H9 (cell line): Measurements from ENCODE around the gene ANKRD36. TPM values are rescaled to one million over a fixed set of nuclear protein-coding genes. Genes with fewer than 3 reads are reported as not detected.
"Not testable (repeated sequence)": the region's sequence is repeated elsewhere in the genome, so short reads cannot be mapped to it uniquely, and the experiment has no call there.

Experiments
- DNase-seq: peaks from one replicate; pipeline ENCODE4 v3.0.0-alpha.2; 2017
- H2AFZ ChIP-seq: one replicate; pipeline ENCODE4 v1.6.1; 2013; ENCODE audit warnings: mild to moderate bottlenecking, low read length, control low read depth, moderate library complexity
- H2AK5ac ChIP-seq: 2 replicates; pipeline ENCODE4 v1.6.1; 2013; ENCODE audit warnings: low read length, control low read depth, mixed read lengths; ENCODE audit not compliant: insufficient read length
- H2BK120ac ChIP-seq: one replicate; pipeline ENCODE4 v1.6.1; 2013; ENCODE audit warnings: low read depth, mild to moderate bottlenecking, low read length, control low read depth, inconsistent platforms; ENCODE audit not compliant: poor library complexity, severe bottlenecking
- H2BK12ac ChIP-seq: 2 replicates; pipeline ENCODE4 v1.6.1; 2013; ENCODE audit warnings: low read length, control low read depth, mixed read lengths, low read depth; ENCODE audit not compliant: insufficient read length
- H2BK15ac ChIP-seq: 2 replicates; pipeline ENCODE4 v1.6.1; 2013; ENCODE audit warnings: low read depth, low read length, control low read depth
- H2BK20ac ChIP-seq: one replicate; pipeline ENCODE4 v1.6.1; 2013; ENCODE audit warnings: low read depth, mild to moderate bottlenecking, low read length, control low read depth, inconsistent platforms; ENCODE audit not compliant: poor library complexity, severe bottlenecking
- H2BK5ac ChIP-seq: 2 replicates; pipeline ENCODE4 v1.6.1; 2013; ENCODE audit warnings: low read length, control low read depth, mixed read lengths; ENCODE audit not compliant: insufficient read length
- H3K14ac ChIP-seq: 2 replicates; pipeline ENCODE4 v1.6.1; 2013; ENCODE audit warnings: low read length, control low read depth; ENCODE audit not compliant: insufficient read depth
- H3K18ac ChIP-seq: 2 replicates; pipeline ENCODE4 v1.6.1; 2013; ENCODE audit warnings: low read depth, mild to moderate bottlenecking, mixed read lengths, low read length, control low read depth; ENCODE audit not compliant: insufficient read length
- H3K23ac ChIP-seq: 2 replicates; pipeline ENCODE4 v1.6.1; 2013; ENCODE audit warnings: low read length, control low read depth, mixed read lengths, low read depth; ENCODE audit not compliant: insufficient read length
- H3K23me2 ChIP-seq: 2 replicates; pipeline ENCODE4 v1.6.1; 2013; ENCODE audit warnings: low read depth, mild to moderate bottlenecking, mixed read lengths, low read length, control low read depth; ENCODE audit not compliant: insufficient read length, poor library complexity, severe bottlenecking
- H3K27ac ChIP-seq: 2 replicates; pipeline ENCODE4 v1.5.1; 2013; ENCODE audit warnings: low read length, control low read depth, mixed read lengths, low read depth; ENCODE audit not compliant: insufficient read length
- H3K27me3 ChIP-seq: 2 replicates; pipeline ENCODE4 v1.6.1; 2013; ENCODE audit warnings: low read length, control low read depth, inconsistent platforms; ENCODE audit not compliant: insufficient read depth
- H3K4ac ChIP-seq: 2 replicates; pipeline ENCODE4 v1.6.1; 2013; ENCODE audit warnings: low read depth, mild to moderate bottlenecking, control low read depth, inconsistent platforms, low read length, moderate library complexity
- H3K4me1 ChIP-seq: 2 replicates; pipeline ENCODE4 v1.6.1; 2013; ENCODE audit warnings: low read length, control low read depth, inconsistent platforms; ENCODE audit not compliant: insufficient read depth
- H3K4me2 ChIP-seq: 2 replicates; pipeline ENCODE4 v1.6.1; 2013; ENCODE audit warnings: low read length, control low read depth, mixed read lengths; ENCODE audit not compliant: insufficient read length, insufficient read depth
- H3K56ac ChIP-seq: 2 replicates; pipeline ENCODE4 v1.6.1; 2013; ENCODE audit warnings: low read depth, mild to moderate bottlenecking, mixed read lengths, low read length, control low read depth; ENCODE audit not compliant: insufficient read length
- H3K79me1 ChIP-seq: 2 replicates; pipeline ENCODE4 v1.6.1; 2013; ENCODE audit warnings: low read depth, mild to moderate bottlenecking, moderate library complexity, low read length, control low read depth, inconsistent platforms; ENCODE audit not compliant: insufficient read depth, poor library complexity, severe bottlenecking
- H3K79me2 ChIP-seq: 2 replicates; pipeline ENCODE4 v1.6.1; 2013; ENCODE audit warnings: low read length, control low read depth, inconsistent platforms; ENCODE audit not compliant: insufficient read depth
- H3K9ac ChIP-seq: 2 replicates; pipeline ENCODE4 v1.6.1; 2013; ENCODE audit warnings: low read length, control low read depth, mixed read lengths; ENCODE audit not compliant: insufficient read length; ENCODE audit errors: extremely low read depth
- H3K9me3 ChIP-seq: one replicate; pipeline ENCODE4 v1.6.1; 2013; ENCODE audit warnings: low read depth, low read length, inconsistent platforms; ENCODE audit not compliant: control insufficient read depth
- H3T11ph ChIP-seq: one replicate; pipeline ENCODE4 v1.6.1; 2013; ENCODE audit warnings: mild to moderate bottlenecking, low read length, control low read depth, inconsistent platforms
- H4K20me1 ChIP-seq: one replicate; pipeline ENCODE4 v1.6.1; 2013; ENCODE audit not compliant: control insufficient read depth, insufficient read length, insufficient read depth
- H4K5ac ChIP-seq: 2 replicates; pipeline ENCODE4 v1.6.1; 2013; ENCODE audit warnings: low read depth, mild to moderate bottlenecking, mixed read lengths, low read length, control low read depth; ENCODE audit not compliant: insufficient read length
- H4K8ac ChIP-seq: replicated peaks from 2 replicates; pipeline ENCODE4 v1.6.1; 2013; ENCODE audit warnings: low read length, control low read depth, mixed read lengths, low read depth; ENCODE audit not compliant: insufficient read length
- H4K91ac ChIP-seq: 2 replicates; pipeline ENCODE4 v1.6.1; 2013; ENCODE audit warnings: low read depth, mild to moderate bottlenecking, moderate library complexity, mixed read lengths, low read length, control low read depth; ENCODE audit not compliant: insufficient read length
- H3K27ac Mint-ChIP-seq, 3 experiments: 2 replicates in 2 of 3; 3 replicates in 1 of 3; pipeline ENCODE4 v1.8.0; 2020 to 2021; ENCODE audit warnings: mixed read lengths in 3 of 3, mild to moderate bottlenecking in 1 of 3, moderate library complexity in 1 of 3
- H3K27me3 Mint-ChIP-seq: 2 replicates; pipeline ENCODE4 v1.8.0; 2021; ENCODE audit warnings: low read depth, mild to moderate bottlenecking, moderate library complexity, mixed read lengths
- H3K36me3 Mint-ChIP-seq, 3 experiments: 2 replicates in 2 of 3; 3 replicates in 1 of 3; pipeline ENCODE4 v1.8.0; 2020 to 2021; ENCODE audit warnings: low read depth in 3 of 3, mixed read lengths in 3 of 3; ENCODE audit not compliant: insufficient read depth in 1 of 3
- H3K4me1 Mint-ChIP-seq, 2 experiments: 2 replicates each; pipeline ENCODE4 v1.8.0; 2020; ENCODE audit warnings: mixed read lengths in 2 of 2
- H3K4me3 Mint-ChIP-seq, 2 experiments: 2 replicates in 1 of 2; 3 replicates in 1 of 2; pipeline ENCODE4 v1.8.0; 2020 to 2021; ENCODE audit warnings: mild to moderate bottlenecking in 2 of 2, mixed read lengths in 2 of 2, moderate library complexity in 1 of 2
- H3K9me3 Mint-ChIP-seq, 2 experiments: 2 replicates in 1 of 2; 3 replicates in 1 of 2; pipeline ENCODE4 v1.8.0; 2020; ENCODE audit warnings: mild to moderate bottlenecking in 2 of 2, mixed read lengths in 2 of 2, moderate library complexity in 1 of 2
- WGBS: extraction: QIAGEN DNeasy Blood & Tissue Kit; methylation state at CpG from one replicate; pipeline ENCODE4 v1.1.7; 2013; ENCODE audit warnings: missing lambda C conversion rate, low lambda C conversion rate, mixed read lengths; ENCODE audit not compliant: insufficient read length; ENCODE audit errors: extremely low coverage; 5-methylcytosine and 5-hydroxymethylcytosine counted together
- total RNA-seq: library from RNA; stranded (reverse); gene quantifications from 2 replicates; pipeline ENCODE4 v1.2.1, GENCODE V29; 2021

ANKRD36 gene
- total RNA-seq, 1 experiment from 2014 or later, result 9.8 TPM

DNA sequence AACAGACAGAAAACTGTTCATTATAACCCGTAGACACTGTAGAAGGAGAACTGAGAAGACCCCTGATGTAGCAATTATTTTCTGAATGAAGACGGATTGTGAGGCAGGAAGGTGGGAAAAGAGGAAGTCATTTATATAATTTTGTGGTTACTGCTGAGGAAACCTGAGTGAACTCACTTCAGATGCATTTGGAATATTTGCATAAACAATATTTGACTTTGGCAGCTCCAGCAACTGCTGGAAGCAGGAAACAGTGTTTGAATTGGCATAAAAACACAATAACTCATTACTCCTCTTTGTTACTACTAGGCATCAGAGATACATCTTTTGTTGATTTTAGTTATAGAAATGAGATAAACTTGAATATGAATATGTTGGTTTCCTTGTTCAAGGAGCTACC is 87.9 kb downstream of the ANKRD36 start:
- not testable (repeated sequence) for H2BK120ac ChIP-seq, H3K4ac ChIP-seq, H3K27ac Mint-ChIP-seq, DNase-seq, H3K9me3 ChIP-seq, H3K4me1 ChIP-seq, H3K4me1 Mint-ChIP-seq, H3K23me2 ChIP-seq, H3K9ac ChIP-seq, H3K23ac ChIP-seq, H3K79me2 ChIP-seq, H2AFZ ChIP-seq, H4K8ac ChIP-seq, H2BK12ac ChIP-seq, H3K4me2 ChIP-seq, H3K79me1 ChIP-seq, H3T11ph ChIP-seq, H3K27me3 ChIP-seq, H2BK20ac ChIP-seq, H2BK5ac ChIP-seq, H3K27ac ChIP-seq, H4K5ac ChIP-seq, H3K9me3 Mint-ChIP-seq, H3K14ac ChIP-seq, H2BK15ac ChIP-seq, H3K36me3 Mint-ChIP-seq, H4K91ac ChIP-seq, H3K27me3 Mint-ChIP-seq, H4K20me1 ChIP-seq, H3K4me3 Mint-ChIP-seq, H3K56ac ChIP-seq, H3K18ac ChIP-seq, H2AK5ac ChIP-seq
- WGBS, result no CpG with 5 or more reads among the region's 2 CpGs

GRCh38 chr2:97202643-97203250 is 89.8 kb downstream of the ANKRD36 start:
- H4K91ac ChIP-seq, H3K4me2 ChIP-seq, H3K56ac ChIP-seq, H4K8ac ChIP-seq, H3K36me3 Mint-ChIP-seq, H3K9ac ChIP-seq, H3K9me3 Mint-ChIP-seq, H3K27me3 Mint-ChIP-seq, H2BK5ac ChIP-seq, H3K27ac ChIP-seq, H3K23ac ChIP-seq, H2AFZ ChIP-seq, H2AK5ac ChIP-seq, H3K9me3 ChIP-seq, H2BK120ac ChIP-seq, H2BK12ac ChIP-seq, H3K4me1 ChIP-seq, H3K79me1 ChIP-seq, DNase-seq, H3K27me3 ChIP-seq, H3K27ac Mint-ChIP-seq, H2BK20ac ChIP-seq, H2BK15ac ChIP-seq, H3K23me2 ChIP-seq, H4K5ac ChIP-seq, H4K20me1 ChIP-seq, H3T11ph ChIP-seq, H3K79me2 ChIP-seq, H3K4ac ChIP-seq, H3K18ac ChIP-seq, H3K4me1 Mint-ChIP-seq, H3K14ac ChIP-seq, H3K4me3 Mint-ChIP-seq: not testable (repeated sequence)
- no CpG with 5 or more reads among the region's 5 CpGs for WGBS
